DMS79 (cell line): ENCODE results near the gene NR2C1.
"Not testable (repeated sequence)": the region's sequence is repeated elsewhere in the genome, so short reads cannot be mapped to it uniquely, and the experiment has no call there.

Source experiments
- DNase-seq: peaks from one replicate; lab custom pipeline; 2025; lab: John Stamatoyannopoulos, UW

Gene NR2C1

GRCh38 chr12:95072900-95073697 is at the start of gene NR2C1:
Gene NR2C1 (minus strand): TSS chr12:95073618. CDS start chr12:95067384, 6,234 bp downstream.
- DNase-seq, result peak; percentile 81

GRCh38 chr12:95118788-95119179 is 45.4 kb upstream of the NR2C1 start:
- no peak for DNase-seq

- no peak for DNase-seq
These were observed 44.8 kb upstream of the NR2C1 start for GRCh38 chr12:95118138-95118787.

- peak; percentile 42 for DNase-seq
These were observed 43.8 kb upstream of the NR2C1 start for GRCh38 chr12:95117178-95117599.

GRCh38 chr12:95116773-95117172 is 43.4 kb upstream of the NR2C1 start:
- no peak for DNase-seq

- DNase-seq, result no peak
These were observed 42.9 kb upstream of the NR2C1 start for GRCh38 chr12:95116341-95116740.

- DNase-seq, result no peak
These were observed 42.2 kb upstream of the NR2C1 start for GRCh38 chr12:95115641-95116040.

- DNase-seq, result no peak
These were observed 41.5 kb upstream of the NR2C1 start for GRCh38 chr12:95114766-95115405.

- DNase-seq, result no peak
These were observed 33.9 kb upstream of the NR2C1 start for GRCh38 chr12:95107362-95107761.

GRCh38 chr12:95105540-95105939 is 32.1 kb upstream of the NR2C1 start:
- DNase-seq, result no peak

GRCh38 chr12:95104919-95105452 is 31.6 kb upstream of the NR2C1 start:
- no peak for DNase-seq

- DNase-seq, result peak; percentile 94
These were observed 29.7 kb upstream of the NR2C1 start for GRCh38 chr12:95102916-95103671.

- DNase-seq, result not testable (repeated sequence)
These were observed 28.5 kb upstream of the NR2C1 start for GRCh38 chr12:95101957-95102356.

- DNase-seq, result no peak
These were observed 27.1 kb upstream of the NR2C1 start for GRCh38 chr12:95100264-95101190.

GRCh38 chr12:95099270-95099790 is 25.9 kb upstream of the NR2C1 start:
- no peak for DNase-seq

GRCh38 chr12:95096852-95097251 is 23.4 kb upstream of the NR2C1 start:
- no peak for DNase-seq

- no peak for DNase-seq
These were observed 23.0 kb upstream of the NR2C1 start for GRCh38 chr12:95096378-95096777.

GRCh38 chr12:95095866-95096265 is 22.4 kb upstream of the NR2C1 start:
- DNase-seq, result not testable (repeated sequence)

GRCh38 chr12:95089462-95089861 is 16.0 kb upstream of the NR2C1 start:
- no peak for DNase-seq

- DNase-seq, result no peak
These were observed 15.0 kb upstream of the NR2C1 start for GRCh38 chr12:95088379-95088778.

- DNase-seq, result no peak
These were observed 12.2 kb upstream of the NR2C1 start for GRCh38 chr12:95085612-95086011.
